Retinal pigment epithelial cell (primary cell): ENCODE measurements around the gene HSD17B1.
"Not testable (repeated sequence)": the region's sequence is repeated elsewhere in the genome, so short reads cannot be mapped to it uniquely, and the experiment has no call there.

ENCODE experiments used
- DNase-seq: peaks from one replicate; pipeline ENCODE4 v3.0.0-alpha.2; 2010; ENCODE audit warnings: low read depth
- H3K4me3 ChIP-seq: 2 replicates; pipeline ENCODE4 v1.5.1; 2011; ENCODE audit warnings: mild to moderate bottlenecking, low read length, control low read depth, moderate library complexity
- CTCF ChIP-seq: conservative IDR thresholded peaks from 2 replicates; pipeline ENCODE4 v1.5.1; 2011; ENCODE audit warnings: low read depth, low read length, control low read depth, inconsistent platforms

HSD17B1 gene

GRCh38 chr17:42537826-42538451, 14.8 kb upstream of the HSD17B1 start:
- TF ChIP-seq CTCF = no peak
- DNase-seq = no peak
- no peak overlapping the region for H3K4me3 ChIP-seq

GRCh38 chr17:42538482-42538881, 14.2 kb upstream of the HSD17B1 start:
- no peak overlapping the region for H3K4me3 ChIP-seq
- no peak for DNase-seq
- TF ChIP-seq CTCF = no peak

GRCh38 chr17:42540558-42540957, 12.2 kb upstream of the HSD17B1 start:
- H3K4me3 ChIP-seq, DNase-seq: not testable (repeated sequence)

GRCh38 chr17:42541041-42541833, 11.5 kb upstream of the HSD17B1 start:
- TF ChIP-seq CTCF = no peak
- no peak for DNase-seq
- H3K4me3 ChIP-seq = no peak overlapping the region

GRCh38 chr17:42543190-42544079, 9.3 kb upstream of the HSD17B1 start:
- no peak for DNase-seq
- H3K4me3 ChIP-seq = no peak overlapping the region
- TF ChIP-seq CTCF = no peak

GRCh38 chr17:42544874-42545283, 7.8 kb upstream of the HSD17B1 start:
- no peak for TF ChIP-seq CTCF
- H3K4me3 ChIP-seq = no peak overlapping the region
- no peak for DNase-seq

- H3K4me3 ChIP-seq, DNase-seq: not testable (repeated sequence)
These were observed 6.8 kb upstream of the HSD17B1 start for GRCh38 chr17:42545755-42546505.
